Hepatocyte (in vitro differentiated cells): Measurements from ENCODE around the gene IL4I1.

Experiments used
- EZH2phosphoT487 ChIP-seq: fragments of 200-600 bp; sonication (generic); IDR thresholded peaks from one replicate; pipeline ENCODE4 v1.6.1; 2018; ENCODE audit warnings: antibody characterized with exemption, mild to moderate bottlenecking, low read depth, moderate library complexity; ENCODE audit not compliant: unreplicated experiment, severe bottlenecking
- TF ChIP-seq, protein P1 (sequence below): fragments of 200-600 bp; sonication (generic); IDR thresholded peaks from 2 replicates; pipeline ENCODE4 v1.5.1; 2016; ENCODE audit warnings: antibody characterized with exemption, mild to moderate bottlenecking; ENCODE audit not compliant: poor library complexity

DNA sequence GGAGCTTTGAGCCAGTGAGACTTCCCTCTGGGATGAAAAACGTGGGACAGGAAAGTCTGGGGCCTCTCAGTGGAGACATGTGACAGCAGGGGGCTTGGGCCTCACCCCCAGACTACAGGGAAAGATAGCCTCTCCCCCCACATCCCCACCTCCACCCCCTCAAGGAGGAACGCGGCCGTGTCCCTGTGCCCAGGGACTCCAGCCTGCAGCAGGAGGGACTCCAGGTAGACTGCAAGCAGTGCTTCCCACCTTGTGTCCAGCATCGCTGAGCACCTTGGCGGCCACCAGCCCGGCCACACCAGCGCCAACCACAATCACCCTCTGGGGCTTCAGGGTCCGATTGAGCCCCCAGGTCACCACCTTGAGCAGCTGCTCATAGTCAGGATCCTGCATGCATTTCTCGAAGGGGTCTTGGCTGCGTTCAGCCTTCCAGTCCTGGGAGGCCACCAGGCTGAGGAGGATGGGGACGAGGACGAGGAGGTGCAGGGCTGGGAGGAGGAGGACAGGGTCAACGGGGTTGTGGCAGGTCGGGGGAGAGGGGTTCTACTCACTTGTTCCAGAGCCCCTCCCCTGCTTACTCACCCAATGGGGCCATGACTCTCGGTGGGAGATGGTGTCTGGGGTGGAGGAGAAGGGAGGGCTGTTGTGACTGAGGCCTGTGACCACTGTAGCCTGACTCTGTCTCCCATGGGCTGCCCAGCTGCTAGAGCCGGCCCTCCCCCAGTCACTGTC is 955 bp downstream of the IL4I1 start:
- TF ChIP-seq, protein P1, sequence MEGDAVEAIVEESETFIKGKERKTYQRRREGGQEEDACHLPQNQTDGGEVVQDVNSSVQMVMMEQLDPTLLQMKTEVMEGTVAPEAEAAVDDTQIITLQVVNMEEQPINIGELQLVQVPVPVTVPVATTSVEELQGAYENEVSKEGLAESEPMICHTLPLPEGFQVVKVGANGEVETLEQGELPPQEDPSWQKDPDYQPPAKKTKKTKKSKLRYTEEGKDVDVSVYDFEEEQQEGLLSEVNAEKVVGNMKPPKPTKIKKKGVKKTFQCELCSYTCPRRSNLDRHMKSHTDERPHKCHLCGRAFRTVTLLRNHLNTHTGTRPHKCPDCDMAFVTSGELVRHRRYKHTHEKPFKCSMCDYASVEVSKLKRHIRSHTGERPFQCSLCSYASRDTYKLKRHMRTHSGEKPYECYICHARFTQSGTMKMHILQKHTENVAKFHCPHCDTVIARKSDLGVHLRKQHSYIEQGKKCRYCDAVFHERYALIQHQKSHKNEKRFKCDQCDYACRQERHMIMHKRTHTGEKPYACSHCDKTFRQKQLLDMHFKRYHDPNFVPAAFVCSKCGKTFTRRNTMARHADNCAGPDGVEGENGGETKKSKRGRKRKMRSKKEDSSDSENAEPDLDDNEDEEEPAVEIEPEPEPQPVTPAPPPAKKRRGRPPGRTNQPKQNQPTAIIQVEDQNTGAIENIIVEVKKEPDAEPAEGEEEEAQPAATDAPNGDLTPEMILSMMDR = no peak
- no peak for TF ChIP-seq EZH2phosphoT487
